Right ventricle myocardium superior (tissue), 1 donor: ENCODE data around the gene MALL. TPM values are rescaled to one million over a fixed set of nuclear protein-coding genes. Genes with fewer than 3 reads are reported as not detected.
"Not testable (repeated sequence)": the region's sequence is repeated elsewhere in the genome, so short reads cannot be mapped to it uniquely, and the experiment has no call there.

Source experiments
- ATAC-seq: fragments of 200-7000 bp; cut with Tn5 transposase; one replicate; pipeline ENCODE4 v1.9.1; 2020; ENCODE audit warnings: mild to moderate bottlenecking; ENCODE audit not compliant: poor library complexity
- DNase-seq: peaks from one replicate; pipeline ENCODE4 v3.0.0-alpha.2; 2020
- intact Hi-C: fragments of 100-400 bp; cut with DNase I; formaldehyde crosslinking; loops from one replicate; pipeline ENCODE4 v1.11.2; 2022
- long read RNA-seq: library from polyadenylated mRNA; unstranded; transcript quantifications from one replicate; pipeline ENCODE4 v2.0.0, GENCODE V29; 2021
- total RNA-seq: library from RNA; stranded (reverse); fragmentation: NEBNext Ultra II Directional; extraction: Animal tissue kit (Norgen Biotek cat#: 25700); gene quantifications from one replicate; pipeline ENCODE4 v1.2.1, GENCODE V29; 2021
- donor health status: DM: no; HTN: yes; CAD: no; lungs with severe emphysema.

The MALL gene
- 9.9 TPM for total RNA-seq
- long read RNA-seq, transcript MALL-201 (4 exons, 3,061 nt) = major isoform, 40 of 43 reads
- long read RNA-seq, partial matches to known transcripts = 1 of 43 reads
- long read RNA-seq, other reads (novel, unspliced or antisense) = 1 of 43 reads

DNA sequence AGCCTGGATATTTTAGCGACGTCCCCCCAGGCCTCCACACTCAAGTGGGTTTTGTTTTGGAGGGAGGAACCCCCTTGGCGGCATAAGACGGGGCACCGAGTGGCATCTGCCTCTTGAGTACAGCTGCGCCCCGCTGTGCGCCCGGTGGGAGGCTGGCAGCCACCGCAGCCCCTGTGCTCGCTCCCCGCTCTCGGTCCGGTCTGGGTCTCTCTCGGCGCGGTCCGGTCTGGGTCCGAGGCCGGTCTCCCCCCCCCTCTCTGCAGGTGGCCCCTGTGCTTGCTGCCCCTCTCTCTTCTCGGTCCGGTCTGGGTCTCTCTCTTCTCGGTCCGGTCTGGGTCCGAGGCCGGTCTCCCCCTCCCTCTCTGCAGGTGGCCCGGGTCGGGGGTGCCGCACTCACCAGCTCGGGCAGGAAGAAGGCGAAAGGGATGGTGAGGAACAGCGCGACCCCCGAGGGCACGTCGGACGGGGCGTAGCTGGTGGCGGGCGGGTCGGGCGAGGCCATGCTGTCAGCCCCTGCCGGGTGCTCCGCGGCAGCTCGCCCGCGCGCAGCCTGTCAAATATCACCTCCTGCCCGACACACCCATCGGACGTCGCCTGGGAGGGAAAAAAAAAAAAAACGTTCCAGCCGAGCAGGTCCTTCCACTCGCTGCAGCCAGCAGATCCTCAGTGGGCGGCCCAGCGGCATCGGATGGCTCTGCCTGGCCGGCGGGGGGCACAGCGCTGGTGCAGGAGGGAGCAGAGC lies at the start of gene MALL:
MALL (minus strand) TSS at position 532 of the 742 bp plus-strand sequence; CDS start at position 502, 30 bp downstream.
- DNase-seq = peak; percentile 58
- peak; percentile 73 for ATAC-seq
- intact Hi-C loops = no loop called here

GRCh38 chr2:110157153-110157793 lies 41.7 kb upstream of the MALL start:
- intact Hi-C loops = no loop called here
- ATAC-seq (peak; percentile 71), DNase-seq (no peak)

DNA sequence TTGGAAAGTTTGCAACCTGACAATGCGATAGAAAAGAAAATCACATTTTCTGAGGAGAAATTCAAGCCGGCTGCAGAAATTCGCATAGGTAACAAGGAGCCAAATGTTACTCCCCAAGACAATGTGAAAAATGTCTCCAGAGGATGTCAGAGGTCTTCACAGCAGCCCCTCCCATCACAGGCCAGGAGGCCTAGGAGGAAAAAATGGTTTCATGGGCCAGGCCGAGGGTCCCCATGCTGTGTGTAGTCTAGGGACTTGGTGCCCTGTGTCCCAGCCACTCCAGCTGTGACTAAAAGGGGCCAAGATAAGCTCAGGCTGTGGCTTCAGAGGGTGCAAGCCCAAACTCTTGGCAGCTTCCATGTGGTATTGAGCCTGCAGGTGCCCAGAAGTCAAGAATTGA lies 39.2 kb upstream of the MALL start:
- DNase-seq, intact Hi-C loops, ATAC-seq: not testable (repeated sequence)

DNA sequence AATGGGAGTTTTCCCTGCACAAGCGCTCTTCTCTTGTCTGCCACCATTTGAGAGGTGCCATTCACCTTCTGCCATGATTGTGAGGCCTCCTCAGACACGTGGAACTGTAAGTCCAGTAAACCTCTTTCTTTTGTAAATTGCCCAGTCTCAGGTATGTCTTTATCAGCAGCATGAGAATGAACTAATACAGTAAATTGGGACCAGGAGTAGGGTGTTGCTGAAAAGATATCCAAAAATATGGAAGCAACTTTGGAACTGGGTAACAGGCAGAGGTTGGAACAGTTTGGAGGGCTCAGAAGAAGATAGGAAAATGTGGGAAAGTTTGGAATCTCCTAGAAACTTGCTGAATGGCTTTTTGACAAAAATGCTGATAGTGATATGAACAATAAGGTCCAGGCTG lies 38.6 kb upstream of the MALL start:
- intact Hi-C loops, ATAC-seq, DNase-seq: not testable (repeated sequence)

DNA sequence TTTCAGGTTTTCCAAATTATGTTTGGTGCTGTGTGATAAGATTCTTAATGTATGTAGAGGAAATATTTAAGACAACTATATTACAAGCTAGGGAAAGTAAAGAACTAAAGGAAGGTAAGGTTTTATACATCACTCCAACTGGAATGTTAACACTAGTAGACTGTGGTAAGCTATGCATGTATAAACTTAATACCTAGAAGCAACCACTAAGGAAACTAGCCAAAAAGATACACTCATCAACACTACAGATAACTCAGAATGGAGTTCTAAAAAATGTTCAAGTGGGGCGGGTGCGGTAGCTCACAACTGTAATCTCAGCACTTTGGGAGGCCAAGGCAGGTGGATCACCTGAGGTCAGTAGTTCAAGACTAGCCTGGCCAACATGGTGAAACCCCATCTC lies 37.8 kb upstream of the MALL start:
- DNase-seq = no peak
- intact Hi-C loops = no loop called here
- ATAC-seq = no peak

GRCh38 chr2:110152943-110153342 lies 37.3 kb upstream of the MALL start:
- DNase-seq = no peak
- intact Hi-C loops = no loop called here
- no peak for ATAC-seq

DNA sequence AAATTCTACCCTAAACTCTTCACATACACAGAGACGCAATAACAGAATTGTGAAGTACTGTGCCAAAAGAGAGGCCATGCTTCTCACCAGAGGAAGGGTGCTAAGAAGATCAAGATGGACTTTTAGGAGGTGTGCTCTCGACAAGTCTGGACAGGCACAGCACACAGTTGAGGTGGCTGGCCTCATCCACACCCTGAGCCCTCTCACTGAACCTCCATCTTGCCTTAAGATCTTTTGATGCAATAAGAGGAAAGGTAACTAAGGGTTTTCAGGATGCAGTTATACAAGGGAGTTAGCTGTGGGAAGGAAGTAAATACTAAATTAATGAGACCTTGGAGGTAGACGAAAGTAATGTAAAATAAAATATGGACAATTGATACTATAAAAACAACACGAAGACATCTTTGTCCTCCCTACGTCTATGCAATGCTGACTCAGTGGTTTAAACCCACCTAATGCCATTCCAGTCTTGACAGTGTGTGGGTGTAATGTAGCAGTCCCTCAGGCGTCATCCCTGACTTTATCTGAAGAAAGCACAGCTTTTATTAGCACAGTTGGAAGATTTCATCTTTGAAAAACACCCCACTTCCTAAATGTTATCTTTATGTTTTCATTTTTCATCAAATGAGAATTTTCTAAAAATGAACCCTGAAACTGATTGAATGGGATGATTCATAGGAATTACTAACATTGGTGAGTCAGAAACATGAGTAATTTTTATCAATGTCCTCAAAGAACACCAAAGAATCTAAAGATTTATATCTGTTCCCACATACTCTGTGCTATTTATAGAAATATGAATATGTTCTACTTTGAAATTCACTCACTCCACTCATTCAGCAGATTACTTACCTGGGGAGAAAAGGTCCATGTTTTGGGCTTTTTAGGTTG lies 34.0 kb upstream of the MALL start:
- DNase-seq = no peak
- ATAC-seq = no peak

DNA sequence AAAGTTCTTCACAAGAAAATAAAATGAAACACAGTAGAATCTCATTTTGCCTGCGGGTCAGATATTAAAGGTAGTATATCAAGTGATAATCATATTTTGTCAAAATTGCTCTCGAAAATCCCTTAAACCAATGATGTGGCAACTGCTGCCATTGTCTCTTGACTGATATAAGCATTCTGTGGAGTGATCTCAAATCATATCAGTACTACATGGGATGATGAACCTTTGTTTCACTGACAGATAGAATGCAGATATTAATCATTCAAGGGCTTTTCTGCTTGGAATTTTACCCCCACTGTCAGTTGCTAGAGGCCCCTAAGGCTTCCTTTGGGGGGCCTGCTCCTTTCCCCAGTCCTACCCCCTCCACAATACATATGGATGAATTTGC lies 31.3 kb upstream of the MALL start:
- intact Hi-C loops = no loop called here
- ATAC-seq (no peak), DNase-seq (no peak)

More for the DNA sequence above, 34.0 kb upstream of the MALL start:
- intact Hi-C loops = no loop called here

GRCh38 chr2:110146183-110146944 lies 30.7 kb upstream of the MALL start:
- intact Hi-C loops = no loop called here
- no peak for DNase-seq
- ATAC-seq = no peak

DNA sequence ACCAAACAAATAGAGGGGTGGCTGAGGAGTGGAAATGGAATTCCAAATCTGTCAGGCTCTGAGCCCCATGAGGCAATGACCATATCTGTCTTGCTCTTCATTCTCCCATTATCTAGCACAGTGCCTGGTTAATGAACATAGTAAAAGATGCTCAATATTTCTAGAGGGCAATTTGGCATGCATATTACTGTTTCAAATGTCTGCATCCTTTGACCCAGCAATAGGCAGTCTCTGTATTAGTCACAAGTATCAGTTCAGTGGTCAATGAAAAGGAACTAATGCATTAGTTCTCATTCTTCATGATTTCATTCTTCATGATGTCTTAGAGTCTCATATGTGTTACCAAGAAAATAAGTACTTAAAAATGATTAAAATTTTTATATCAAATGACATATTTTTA lies 28.4 kb upstream of the MALL start:
- intact Hi-C loops = no loop called here
- DNase-seq = no peak
- ATAC-seq = no peak

DNA sequence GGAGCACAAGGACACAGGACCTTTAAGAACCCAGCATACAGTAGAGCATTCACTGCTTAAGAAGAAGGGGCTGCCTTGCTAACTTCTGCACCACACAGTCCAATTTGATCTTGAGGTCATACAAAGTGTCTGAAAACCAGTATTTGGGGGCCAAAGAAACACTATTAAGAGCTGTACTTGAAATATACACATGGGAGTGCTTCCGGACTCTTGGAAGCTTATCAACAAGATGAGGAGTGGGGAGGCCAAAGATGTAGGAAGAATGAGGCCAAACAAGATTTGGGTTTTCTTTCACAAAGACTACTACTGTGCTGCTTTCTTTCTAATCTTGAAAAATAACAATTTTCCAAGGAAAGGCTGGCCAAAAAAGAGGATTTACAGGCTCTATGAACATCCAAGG lies 24.8 kb upstream of the MALL start:
- ATAC-seq = no peak
- intact Hi-C loops = no loop called here
- DNase-seq = no peak

DNA sequence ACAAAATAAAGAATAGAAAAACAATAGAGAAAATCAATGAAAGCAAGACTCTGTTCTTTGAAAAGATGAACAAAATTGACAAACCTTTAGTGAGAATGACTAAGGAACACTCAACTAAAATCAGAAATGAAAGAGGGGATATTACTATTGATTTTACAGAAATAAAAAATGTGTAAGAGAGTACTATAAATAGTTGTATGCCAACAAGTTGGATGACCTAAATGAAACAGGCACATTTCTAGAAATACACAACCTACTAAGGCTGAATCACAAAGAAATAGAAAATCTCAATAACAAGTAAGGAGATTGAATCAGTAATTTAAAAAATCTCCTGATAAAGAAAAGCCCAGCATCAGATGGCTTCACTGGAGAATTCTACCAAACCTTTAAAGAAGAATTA lies 18.4 kb upstream of the MALL start:
- DNase-seq (no peak), ATAC-seq (no peak)
- intact Hi-C loops = no loop called here

- ATAC-seq = no peak
These were observed 15.5 kb upstream of the MALL start for GRCh38 chr2:110131166-110131565.

GRCh38 chr2:110130757-110131156 lies 15.1 kb upstream of the MALL start:
- no peak for ATAC-seq
- intact Hi-C loops = no loop called here
- no peak for DNase-seq

More at GRCh38 chr2:110131166-110131565, 15.5 kb upstream of the MALL start:
- no peak for DNase-seq
- intact Hi-C loops = no loop called here

DNA sequence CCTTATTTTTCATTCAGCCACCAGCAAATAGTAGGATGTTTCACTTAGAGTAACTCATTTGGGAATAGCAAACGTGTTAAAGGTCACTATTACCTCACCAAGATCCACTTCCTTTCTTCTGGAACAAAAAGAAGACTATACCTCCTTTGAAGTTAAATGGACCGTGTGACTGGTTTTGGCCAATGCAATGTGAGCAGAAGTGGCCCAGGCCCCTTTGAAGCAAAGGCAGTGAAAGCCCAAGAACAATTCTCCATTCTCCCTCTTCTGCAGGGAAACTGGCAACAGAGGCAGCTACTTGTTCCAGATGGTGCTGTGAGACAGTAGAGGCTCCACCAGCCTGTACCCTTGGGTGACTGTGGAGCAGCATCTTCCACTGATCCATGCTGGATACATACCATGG lies 11.3 kb upstream of the MALL start:
- ATAC-seq (no peak), DNase-seq (no peak)
- intact Hi-C loops = no loop called here

GRCh38 chr2:110126086-110126773 lies 10.6 kb upstream of the MALL start:
- DNase-seq = no peak
- no peak for ATAC-seq
- intact Hi-C loops = no loop called here

DNA sequence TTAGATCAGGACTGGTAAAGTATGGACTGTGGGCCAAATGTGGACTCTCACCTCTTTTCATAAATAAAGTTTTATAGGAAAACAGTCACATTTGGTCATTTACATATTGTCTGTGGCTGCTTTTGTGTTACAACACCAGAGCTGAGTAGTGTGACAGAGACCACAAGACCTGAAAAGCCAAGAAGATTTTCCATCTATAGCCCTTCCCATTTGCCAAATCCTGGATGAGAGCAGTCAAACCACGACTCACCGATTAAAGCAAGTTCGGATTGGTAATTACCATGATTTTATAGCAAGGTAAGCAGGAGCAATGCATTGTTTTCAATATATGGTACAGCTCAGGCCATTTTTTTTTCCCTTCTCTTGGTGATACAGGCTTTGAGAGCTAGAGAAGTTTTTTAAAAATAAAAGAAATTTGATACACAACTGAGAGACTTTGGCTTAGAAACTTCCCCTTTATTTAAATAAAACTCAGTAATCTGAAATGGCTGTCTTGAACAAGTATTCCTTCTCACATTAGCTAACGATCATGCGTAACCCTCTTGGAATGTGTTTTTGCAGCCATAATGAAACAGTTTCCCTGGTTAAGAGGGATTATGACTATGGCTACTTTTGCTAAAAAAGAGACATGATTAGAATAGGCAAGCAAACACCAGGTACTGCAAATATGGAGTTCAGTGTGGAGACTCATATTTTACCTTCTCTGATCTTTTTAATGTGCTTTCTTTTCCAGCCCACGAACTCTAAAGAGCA lies 9.5 kb upstream of the MALL start:
- intact Hi-C loops = no loop called here
- ATAC-seq (no peak), DNase-seq (no peak)
